ENCODE measurements around the gene PLPPR2.
A peak's percentile ranks its signal among the peaks of the same experiment; 100 is the strongest.
"Not testable (repeated sequence)": the region's sequence is repeated elsewhere in the genome, so short reads cannot be mapped to it uniquely, and the experiment has no call there.

The PLPPR2 gene, protein sequence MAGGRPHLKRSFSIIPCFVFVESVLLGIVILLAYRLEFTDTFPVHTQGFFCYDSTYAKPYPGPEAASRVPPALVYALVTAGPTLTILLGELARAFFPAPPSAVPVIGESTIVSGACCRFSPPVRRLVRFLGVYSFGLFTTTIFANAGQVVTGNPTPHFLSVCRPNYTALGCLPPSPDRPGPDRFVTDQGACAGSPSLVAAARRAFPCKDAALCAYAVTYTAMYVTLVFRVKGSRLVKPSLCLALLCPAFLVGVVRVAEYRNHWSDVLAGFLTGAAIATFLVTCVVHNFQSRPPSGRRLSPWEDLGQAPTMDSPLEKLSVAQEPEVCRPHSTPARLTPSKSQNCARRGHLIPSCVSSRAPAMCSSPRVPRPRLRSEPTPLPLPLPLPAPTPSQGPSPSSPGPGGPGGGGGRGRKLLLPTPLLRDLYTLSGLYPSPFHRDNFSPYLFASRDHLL

GRCh38 chr19:11355160-11356073 lies at the start of gene PLPPR2:
Gene PLPPR2 (plus strand): TSS chr19:11355432. CDS start chr19:11357674, 2,242 bp downstream.
- Mint-ChIP-seq H3K27ac (peak within 1 kb of the TSS; percentile 15), H3K4me1 (peaks cover 11 to 27% of the 10 kb centered on the region in 2 donors), H3K36me3 (peaks cover 3 to 8% of the 10 kb centered on the region in 2 donors), H3K27me3 (peaks cover 16 to 18% of the 10 kb centered on the region in 2 donors), H3K4me3 (peak within 1 kb of the TSS; percentile 79 to 80), H3K9me3 (no peaks in the 10 kb centered on the region)
- ATAC-seq (replicated peaks) (peak; percentile 94 to 96), DNase-seq (peak; percentile 75)

DNA sequence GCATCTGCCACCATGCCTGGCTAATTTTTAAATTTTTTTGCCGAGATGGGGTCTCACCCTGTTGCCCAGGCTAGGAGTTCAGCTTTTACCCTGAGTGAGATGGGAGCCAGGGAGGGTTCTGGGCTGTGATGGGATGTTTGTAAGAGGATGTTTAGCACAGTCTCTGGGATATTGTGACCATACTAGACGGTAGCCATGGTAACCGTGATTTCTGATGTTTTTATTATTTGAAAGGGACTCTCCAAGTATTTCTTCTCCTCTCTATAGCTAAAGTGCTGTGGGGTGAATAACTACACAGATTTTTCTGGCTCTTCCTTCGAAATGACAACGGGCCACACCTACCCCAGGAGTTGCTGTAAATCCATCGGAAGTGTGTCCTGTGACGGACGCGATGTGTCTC lies 48.9 kb upstream of the PLPPR2 start:
- H3K27me3 Mint-ChIP-seq, result peaks cover 8 to 15% of the 10 kb centered on the region in 2 donors
- H3K27ac Mint-ChIP-seq, result no peak overlapping the region
- DNase-seq (no peak), ATAC-seq (replicated peaks) (no peak)
- no peaks in the 10 kb centered on the region for H3K36me3 Mint-ChIP-seq
- H3K9me3 Mint-ChIP-seq, result no peaks in the 10 kb centered on the region
- no peaks in the 10 kb centered on the region for H3K4me1 Mint-ChIP-seq
- no peak overlapping the region for H3K4me3 Mint-ChIP-seq

DNA sequence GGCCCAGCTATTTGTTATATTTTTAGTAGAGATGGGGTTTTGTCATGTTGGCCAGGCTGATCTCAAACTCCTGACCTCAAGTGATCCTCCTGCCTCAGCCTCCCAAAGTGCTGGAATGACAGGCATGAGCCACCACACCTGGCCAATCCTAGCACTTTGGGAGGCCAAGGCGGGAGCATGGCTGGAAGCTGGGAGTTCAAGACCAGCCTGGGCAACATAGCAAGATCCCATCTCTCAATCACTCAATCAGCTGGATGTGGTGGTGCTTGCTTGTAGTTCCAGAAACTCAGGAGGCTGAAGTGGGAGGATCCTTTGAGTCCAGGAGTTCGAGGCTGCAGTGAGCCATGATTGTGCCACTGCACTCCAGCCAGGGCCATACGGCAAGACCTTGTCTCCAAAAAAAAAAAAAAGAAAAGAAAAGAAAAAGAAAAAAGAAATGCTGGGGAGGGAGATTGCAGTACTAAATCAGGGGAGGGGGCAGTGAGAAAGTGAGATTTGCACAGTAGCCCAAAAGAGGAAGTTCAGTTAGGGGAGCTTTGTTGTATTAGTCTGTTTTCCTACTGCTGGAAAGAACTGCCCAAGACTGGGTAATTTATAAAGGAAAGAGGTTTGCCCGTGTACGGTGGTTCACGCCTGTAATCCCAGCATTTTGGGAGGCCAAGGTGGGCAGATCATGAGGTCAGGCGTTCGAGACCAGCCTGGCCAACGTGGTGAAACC lies 34.8 kb upstream of the PLPPR2 start:
- not testable (repeated sequence) for H3K27ac Mint-ChIP-seq, H3K9me3 Mint-ChIP-seq, H3K27me3 Mint-ChIP-seq, DNase-seq, H3K36me3 Mint-ChIP-seq
- H3K4me1 Mint-ChIP-seq, result peaks cover 37 to 55% of the 10 kb centered on the region in 2 donors
- ATAC-seq (replicated peaks), result peak in 1 of 2 donors; percentile 19
- H3K4me3 Mint-ChIP-seq, result peak overlapping the region in 1 of 2 donors; percentile 5

DNA sequence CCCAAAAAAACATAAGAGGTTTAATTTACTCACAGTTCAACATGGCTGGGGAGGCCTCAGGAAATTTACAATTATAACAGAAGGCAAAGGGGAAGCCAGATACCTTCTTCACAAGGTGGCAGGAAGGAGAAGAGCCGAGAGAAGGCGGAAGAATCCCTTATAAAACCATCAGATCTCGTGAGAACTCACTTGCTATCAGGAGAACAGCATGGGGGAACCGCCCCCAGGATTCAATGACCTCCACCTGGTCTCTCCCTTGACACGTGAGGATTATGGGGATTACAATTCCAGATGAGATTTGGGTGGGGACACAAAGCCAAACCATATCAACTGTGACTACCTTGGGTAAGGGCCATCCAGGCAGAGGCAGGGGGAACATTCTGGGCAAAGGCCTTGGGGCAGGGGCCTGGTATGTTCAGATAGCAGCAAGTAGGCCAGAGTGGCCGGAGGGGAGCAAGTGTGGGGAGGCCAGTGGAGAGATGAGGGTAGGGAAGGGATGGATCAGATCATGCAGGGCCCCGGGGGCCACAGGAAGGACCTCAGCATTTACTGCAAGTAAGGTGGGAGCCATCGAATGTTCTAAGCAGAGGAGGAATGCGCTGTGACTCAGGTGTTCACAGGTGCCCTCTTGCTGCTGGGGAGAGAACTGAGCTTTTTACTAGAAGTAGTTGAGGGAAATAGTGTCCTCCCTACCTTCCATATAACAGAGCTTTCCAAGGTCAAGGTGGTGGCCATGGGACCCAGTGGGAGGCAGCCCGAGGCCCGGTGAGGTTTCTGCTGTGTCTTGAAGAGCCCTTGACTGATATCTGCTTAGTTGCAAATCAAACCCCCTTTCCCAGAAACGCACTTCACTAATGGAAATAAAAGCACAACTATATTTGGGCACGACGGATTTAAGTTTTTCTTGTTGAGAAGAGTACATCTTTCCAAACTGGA lies 33.8 kb upstream of the PLPPR2 start:
- H3K4me1 Mint-ChIP-seq, result peaks cover 37 to 55% of the 10 kb centered on the region in 2 donors
- ATAC-seq (replicated peaks) (no peak), DNase-seq (no peak)
- H3K27me3 Mint-ChIP-seq, result peaks cover 0 to 6% of the 10 kb centered on the region in 2 donors
- peak overlapping the region; percentile 62 for H3K27ac Mint-ChIP-seq
- H3K36me3 Mint-ChIP-seq, result peaks cover 0 to 2% of the 10 kb centered on the region in 2 donors
- H3K9me3 Mint-ChIP-seq, result no peaks in the 10 kb centered on the region
- H3K4me3 Mint-ChIP-seq, result peak overlapping the region in 1 of 2 donors; percentile 33

DNA sequence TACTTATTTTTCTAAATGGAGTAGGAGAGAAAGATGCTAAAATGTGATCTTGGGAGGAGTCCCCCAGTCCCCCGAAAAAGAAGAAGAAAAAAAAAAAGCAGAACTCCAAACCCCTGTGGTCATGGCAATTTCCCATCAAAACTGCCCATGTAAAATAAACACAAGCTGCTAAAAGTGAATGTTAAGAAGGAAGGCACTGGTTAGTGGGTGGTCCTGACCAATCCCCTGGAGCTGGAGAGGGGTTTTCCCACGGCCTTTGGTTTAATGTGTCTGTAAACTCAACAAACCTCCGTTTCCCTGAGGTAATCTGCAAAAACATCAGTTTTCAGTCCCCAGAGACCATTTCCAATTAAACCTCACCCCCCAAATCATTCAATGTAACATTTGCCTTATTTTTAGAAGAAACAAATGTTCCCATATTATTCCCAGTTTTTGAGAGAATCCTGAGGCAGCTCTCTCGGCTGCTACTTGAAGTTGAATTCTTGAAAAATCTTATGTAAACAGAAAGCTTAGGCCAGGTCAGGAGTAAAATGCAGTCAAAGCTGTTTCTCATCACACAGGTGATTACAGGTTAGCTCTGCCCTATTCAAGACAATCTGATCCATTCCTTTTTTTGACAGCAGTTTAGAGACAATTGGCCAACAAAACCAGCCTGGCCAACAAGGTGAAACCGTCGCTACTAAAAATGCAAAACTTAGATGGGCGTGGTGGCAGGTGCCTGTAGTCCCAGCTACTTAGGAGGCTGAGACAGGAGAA lies 32.8 kb upstream of the PLPPR2 start:
- Mint-ChIP-seq H3K36me3 (peaks cover 0 to 4% of the 10 kb centered on the region in 2 donors), H3K27me3 (peaks cover 0 to 6% of the 10 kb centered on the region in 2 donors), H3K4me1 (peaks cover 35 to 52% of the 10 kb centered on the region in 2 donors), H3K9me3 (no peaks in the 10 kb centered on the region), H3K4me3 (no peak overlapping the region), H3K27ac (peak overlapping the region; percentile 68)
- no peak for DNase-seq
- no peak for ATAC-seq (replicated peaks)

GRCh38 chr19:11323601-11324078 lies 31.6 kb upstream of the PLPPR2 start:
- peak overlapping the region in 1 of 2 donors; percentile 50 for H3K4me3 Mint-ChIP-seq
- H3K36me3 Mint-ChIP-seq, result peaks cover 0 to 4% of the 10 kb centered on the region in 2 donors
- H3K27ac Mint-ChIP-seq, result no peak overlapping the region
- peaks cover 0 to 6% of the 10 kb centered on the region in 2 donors for H3K27me3 Mint-ChIP-seq
- no peak for DNase-seq
- H3K9me3 Mint-ChIP-seq, result no peaks in the 10 kb centered on the region
- no peak for ATAC-seq (replicated peaks)
- peaks cover 31 to 42% of the 10 kb centered on the region in 2 donors for H3K4me1 Mint-ChIP-seq

- no peaks in the 10 kb centered on the region for H3K9me3 Mint-ChIP-seq
- peaks cover 0 to 4% of the 10 kb centered on the region in 2 donors for H3K36me3 Mint-ChIP-seq
- peak overlapping the region in 1 of 2 donors; percentile 50 for H3K4me3 Mint-ChIP-seq
- H3K4me1 Mint-ChIP-seq, result peaks cover 31 to 42% of the 10 kb centered on the region in 2 donors
- ATAC-seq (replicated peaks) (peak; percentile 80 to 81), DNase-seq (peak; percentile 28)
- peaks cover 0 to 6% of the 10 kb centered on the region in 2 donors for H3K27me3 Mint-ChIP-seq
- peak overlapping the region; percentile 96 for H3K27ac Mint-ChIP-seq
Observed at GRCh38 chr19:11324079-11324661, 31.1 kb upstream of the PLPPR2 start.

DNA sequence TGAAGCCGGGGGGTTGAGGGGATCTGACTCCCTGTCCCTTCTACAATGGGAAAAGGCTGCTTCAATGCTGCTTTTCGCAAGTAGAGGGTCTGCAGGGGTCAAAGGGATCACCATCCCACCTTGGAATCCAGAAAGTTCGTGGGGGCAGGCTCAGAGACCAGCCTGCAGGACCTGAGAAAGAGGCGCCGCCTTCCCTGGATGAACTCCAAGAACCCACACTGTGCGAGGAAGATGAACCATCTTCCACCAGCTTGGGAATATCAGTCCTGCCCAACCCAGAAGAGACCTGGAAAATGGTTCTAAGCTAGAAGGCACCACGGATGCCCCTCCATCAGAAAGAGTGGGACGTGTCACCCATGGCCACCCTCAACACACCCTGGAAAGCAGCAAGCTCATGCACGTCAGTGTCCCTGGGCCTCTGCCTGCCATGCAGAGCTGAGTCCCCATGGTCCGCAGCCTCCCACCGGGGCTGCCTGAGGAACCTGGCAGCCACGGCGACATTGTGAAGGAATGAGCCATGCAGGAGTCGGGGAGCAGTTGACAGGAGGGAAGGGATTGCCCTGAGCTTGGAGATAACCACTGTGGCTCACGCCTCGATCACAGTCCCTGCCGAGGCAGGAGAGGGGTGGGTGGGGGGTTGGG lies 30.4 kb upstream of the PLPPR2 start:
- no peak for DNase-seq
- Mint-ChIP-seq H3K27me3 (peaks cover 0 to 6% of the 10 kb centered on the region in 2 donors), H3K27ac (peak overlapping the region; percentile 96), H3K9me3 (no peaks in the 10 kb centered on the region), H3K36me3 (peaks cover 2 to 4% of the 10 kb centered on the region in 2 donors), H3K4me3 (no peak overlapping the region), H3K4me1 (peaks cover 31 to 42% of the 10 kb centered on the region in 2 donors)
- ATAC-seq (replicated peaks), result no peak

GRCh38 chr19:11325544-11325943 lies 29.7 kb upstream of the PLPPR2 start:
- H3K36me3 Mint-ChIP-seq, result peaks cover 4 to 7% of the 10 kb centered on the region in 2 donors
- H3K4me1 Mint-ChIP-seq, result peaks cover 29 to 38% of the 10 kb centered on the region in 2 donors
- H3K4me3 Mint-ChIP-seq, result no peak overlapping the region
- DNase-seq, result no peak
- ATAC-seq (replicated peaks), result no peak
- no peaks in the 10 kb centered on the region for H3K9me3 Mint-ChIP-seq
- H3K27me3 Mint-ChIP-seq, result peaks cover 0 to 6% of the 10 kb centered on the region in 2 donors
- no peak overlapping the region for H3K27ac Mint-ChIP-seq

- Mint-ChIP-seq H3K4me1 (no peaks in the 10 kb centered on the region), H3K27me3 (no peaks in the 10 kb centered on the region), H3K9me3 (peaks cover 0 to under 1% of the 10 kb centered on the region in 2 donors), H3K36me3 (peaks cover 13 to 30% of the 10 kb centered on the region in 2 donors), H3K27ac (no peak overlapping the region), H3K4me3 (no peak overlapping the region)
- ATAC-seq (replicated peaks), result no peak
- DNase-seq, result no peak
Observed at GRCh38 chr19:11330127-11330526, 25.1 kb upstream of the PLPPR2 start.

DNA sequence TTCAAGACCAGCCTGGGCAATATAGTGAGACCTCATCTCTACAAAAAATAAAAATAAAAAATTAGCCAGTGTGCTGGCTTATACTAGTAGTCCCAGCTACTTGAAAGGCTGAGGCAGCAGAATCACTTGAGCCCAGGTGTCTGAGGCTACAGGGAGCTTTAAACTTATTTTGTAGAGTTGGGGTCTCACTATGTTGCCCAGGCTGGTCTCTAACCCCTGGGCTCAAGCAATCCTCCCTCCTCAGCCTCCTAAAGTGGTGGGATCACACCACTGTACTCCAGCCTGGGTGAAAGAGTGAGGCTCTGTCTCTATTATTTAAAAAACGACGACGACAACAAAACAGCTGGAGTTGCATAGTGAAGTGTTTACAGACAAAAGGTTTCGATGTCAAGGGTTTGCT lies 23.7 kb upstream of the PLPPR2 start:
- ATAC-seq (replicated peaks), result no peak
- no peaks in the 10 kb centered on the region for H3K27me3 Mint-ChIP-seq
- H3K27ac Mint-ChIP-seq, result no peak overlapping the region
- DNase-seq, result no peak
- no peak overlapping the region for H3K4me3 Mint-ChIP-seq
- H3K36me3 Mint-ChIP-seq, result peaks cover 20 to 43% of the 10 kb centered on the region in 2 donors
- peaks cover 5% of the 10 kb centered on the region in 2 donors for H3K9me3 Mint-ChIP-seq
- no peaks in the 10 kb centered on the region for H3K4me1 Mint-ChIP-seq

GRCh38 chr19:11332822-11333221 lies 22.4 kb upstream of the PLPPR2 start:
- Mint-ChIP-seq H3K4me1 (no peaks in the 10 kb centered on the region), H3K9me3 (peaks cover 5% of the 10 kb centered on the region in 2 donors), H3K36me3 (peaks cover 18 to 44% of the 10 kb centered on the region in 2 donors), H3K27ac (no peak overlapping the region), H3K4me3 (no peak overlapping the region), H3K27me3 (no peaks in the 10 kb centered on the region)
- no peak for ATAC-seq (replicated peaks)
- DNase-seq, result no peak
